Measurements from ENCODE around the gene WDR33.

DNA sequence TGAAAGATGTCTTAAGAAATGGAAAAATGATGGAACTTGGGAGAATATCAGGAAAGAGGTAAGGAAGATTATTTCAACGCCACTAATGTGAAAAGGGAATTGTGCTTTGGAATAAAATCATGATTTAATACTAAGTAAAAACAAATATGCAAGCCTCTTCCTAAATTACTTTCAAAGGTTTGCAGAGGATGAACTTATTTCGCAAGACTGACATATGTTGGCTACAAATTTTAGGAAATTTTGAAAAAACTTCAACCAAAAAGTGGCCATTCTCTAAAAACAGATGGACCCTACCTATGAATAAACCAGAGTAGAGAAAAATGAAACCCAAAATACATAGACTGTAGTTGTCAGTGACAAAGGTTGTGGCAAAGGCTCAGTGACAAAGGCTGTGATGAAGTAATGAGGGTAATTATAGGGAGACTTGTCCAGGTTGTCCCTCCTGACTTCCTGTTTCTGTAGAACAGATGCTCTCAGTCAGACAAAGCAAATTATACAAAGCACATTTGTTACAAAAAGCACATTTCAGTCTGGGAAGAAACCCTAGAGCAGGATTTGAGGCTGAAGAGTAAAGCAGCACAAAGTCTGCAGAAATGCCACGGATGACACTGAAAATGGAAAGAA lies 70.2 kb downstream of the WDR33 start:
- TF ChIP-seq, protein P1, sequence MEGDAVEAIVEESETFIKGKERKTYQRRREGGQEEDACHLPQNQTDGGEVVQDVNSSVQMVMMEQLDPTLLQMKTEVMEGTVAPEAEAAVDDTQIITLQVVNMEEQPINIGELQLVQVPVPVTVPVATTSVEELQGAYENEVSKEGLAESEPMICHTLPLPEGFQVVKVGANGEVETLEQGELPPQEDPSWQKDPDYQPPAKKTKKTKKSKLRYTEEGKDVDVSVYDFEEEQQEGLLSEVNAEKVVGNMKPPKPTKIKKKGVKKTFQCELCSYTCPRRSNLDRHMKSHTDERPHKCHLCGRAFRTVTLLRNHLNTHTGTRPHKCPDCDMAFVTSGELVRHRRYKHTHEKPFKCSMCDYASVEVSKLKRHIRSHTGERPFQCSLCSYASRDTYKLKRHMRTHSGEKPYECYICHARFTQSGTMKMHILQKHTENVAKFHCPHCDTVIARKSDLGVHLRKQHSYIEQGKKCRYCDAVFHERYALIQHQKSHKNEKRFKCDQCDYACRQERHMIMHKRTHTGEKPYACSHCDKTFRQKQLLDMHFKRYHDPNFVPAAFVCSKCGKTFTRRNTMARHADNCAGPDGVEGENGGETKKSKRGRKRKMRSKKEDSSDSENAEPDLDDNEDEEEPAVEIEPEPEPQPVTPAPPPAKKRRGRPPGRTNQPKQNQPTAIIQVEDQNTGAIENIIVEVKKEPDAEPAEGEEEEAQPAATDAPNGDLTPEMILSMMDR (IDR thresholded peaks at IDR 0.05) = no peak
- TF ChIP-seq POLR2A (IDR thresholded peaks at IDR 0.05) (no peak), EP300 (IDR thresholded peaks at IDR 0.05) (no peak)

All from tibial nerve (tissue), 4 donors.